Measurements from ENCODE around the gene MSX2.

MSX2 gene

DNA sequence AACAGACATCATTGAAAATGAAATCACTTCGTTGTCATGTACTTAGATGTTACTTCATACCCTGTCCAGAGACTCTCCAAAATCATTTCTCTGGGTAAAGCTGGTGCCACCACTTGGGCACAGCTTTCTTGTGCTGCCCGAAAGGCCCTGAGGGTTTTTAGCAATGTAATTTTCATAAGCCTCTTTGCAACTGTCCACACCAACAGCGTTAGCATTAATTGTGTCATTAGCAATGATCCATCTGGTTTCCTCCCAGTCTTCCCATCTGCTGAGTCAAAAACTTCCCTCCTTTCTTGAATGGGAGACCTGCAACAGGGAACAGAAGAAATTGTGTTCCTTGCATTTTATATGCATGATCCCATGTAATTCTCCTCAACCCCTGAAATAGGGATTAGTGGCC, 8.6 kb upstream of the MSX2 start:
- H3K27ac ChIP-seq (ENCODE audit: low read depth, low read length, poor library complexity, severe bottlenecking): no peak overlapping the region
- H3K4me1 ChIP-seq (ENCODE audit: insufficient read depth, low read length, severe bottlenecking): no peaks in the 10 kb centered on the region
- H3K4me3 ChIP-seq (ENCODE audit: low read depth, low read length, poor library complexity, severe bottlenecking): no peak overlapping the region
- H4K20me1 ChIP-seq (ENCODE audit: insufficient read depth, low read length): no peaks in the 10 kb centered on the region
- H3F3A ChIP-seq (ENCODE audit: insufficient read depth, low read length): no peaks in the 10 kb centered on the region
- H3K27me3 ChIP-seq (ENCODE audit: insufficient read depth, low read length): no peaks in the 10 kb centered on the region
- TF ChIP-seq, protein P1, sequence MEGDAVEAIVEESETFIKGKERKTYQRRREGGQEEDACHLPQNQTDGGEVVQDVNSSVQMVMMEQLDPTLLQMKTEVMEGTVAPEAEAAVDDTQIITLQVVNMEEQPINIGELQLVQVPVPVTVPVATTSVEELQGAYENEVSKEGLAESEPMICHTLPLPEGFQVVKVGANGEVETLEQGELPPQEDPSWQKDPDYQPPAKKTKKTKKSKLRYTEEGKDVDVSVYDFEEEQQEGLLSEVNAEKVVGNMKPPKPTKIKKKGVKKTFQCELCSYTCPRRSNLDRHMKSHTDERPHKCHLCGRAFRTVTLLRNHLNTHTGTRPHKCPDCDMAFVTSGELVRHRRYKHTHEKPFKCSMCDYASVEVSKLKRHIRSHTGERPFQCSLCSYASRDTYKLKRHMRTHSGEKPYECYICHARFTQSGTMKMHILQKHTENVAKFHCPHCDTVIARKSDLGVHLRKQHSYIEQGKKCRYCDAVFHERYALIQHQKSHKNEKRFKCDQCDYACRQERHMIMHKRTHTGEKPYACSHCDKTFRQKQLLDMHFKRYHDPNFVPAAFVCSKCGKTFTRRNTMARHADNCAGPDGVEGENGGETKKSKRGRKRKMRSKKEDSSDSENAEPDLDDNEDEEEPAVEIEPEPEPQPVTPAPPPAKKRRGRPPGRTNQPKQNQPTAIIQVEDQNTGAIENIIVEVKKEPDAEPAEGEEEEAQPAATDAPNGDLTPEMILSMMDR (IDR thresholded peaks at IDR 0.05; ENCODE audit: low read length): no peak
- TF ChIP-seq EZH2 (IDR thresholded peaks at IDR 0.05; ENCODE audit: borderline replicate concordance, low read length): no peak
- no peak overlapping the region for H3K4me2 ChIP-seq (ENCODE audit: low read length)
- H3K9ac ChIP-seq (ENCODE audit: low read length): no peak overlapping the region
- H2AFZ ChIP-seq (ENCODE audit: low read length): no peak overlapping the region
- H3K9me2 ChIP-seq (ENCODE audit: low read depth, low read length): no peaks in the 10 kb centered on the region
- no peaks in the 10 kb centered on the region for H3K79me2 ChIP-seq (ENCODE audit: insufficient read depth, low read length)
- H3K9me3 ChIP-seq (ENCODE audit: low read length): no peaks in the 10 kb centered on the region
- H3K36me3 ChIP-seq (ENCODE audit: insufficient read depth, low read length): no peaks in the 10 kb centered on the region

DNA sequence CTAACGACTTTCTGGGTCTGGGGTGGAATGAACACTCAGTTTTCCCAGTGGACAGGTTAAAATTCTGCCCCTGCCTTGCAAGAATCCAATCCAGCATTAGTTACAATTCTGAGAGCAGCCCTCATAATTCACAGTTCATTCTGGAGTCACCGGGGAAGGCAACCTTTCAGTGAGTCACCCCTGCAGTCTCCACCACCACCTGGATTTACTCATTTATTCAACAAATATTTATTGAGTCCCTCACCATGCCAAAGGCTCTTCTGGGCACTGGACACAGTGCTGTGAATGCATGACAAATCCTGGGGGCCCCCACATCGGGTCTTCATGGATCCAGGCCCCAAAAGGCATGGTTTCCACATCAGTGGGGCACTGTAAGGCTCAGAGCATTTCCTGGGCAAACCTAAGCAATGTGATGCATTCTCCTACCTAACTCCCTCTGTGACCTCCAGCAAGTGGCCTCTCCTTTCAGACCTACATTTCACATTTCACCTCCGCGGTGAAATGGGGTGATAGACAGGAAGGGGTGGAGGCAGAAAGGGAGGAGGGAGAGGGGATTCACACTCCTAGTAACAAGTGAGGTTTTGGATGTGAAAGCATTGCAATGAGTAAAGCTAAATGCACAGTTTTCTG, 6.4 kb upstream of the MSX2 start:
- H3K36me3 ChIP-seq (ENCODE audit: insufficient read depth, low read length): no peaks in the 10 kb centered on the region
- TF ChIP-seq, protein P1 (IDR thresholded peaks at IDR 0.05; ENCODE audit: low read length): no peak
- no peak for TF ChIP-seq EZH2 (IDR thresholded peaks at IDR 0.05; ENCODE audit: borderline replicate concordance, low read length)
- H3K4me1 ChIP-seq (ENCODE audit: insufficient read depth, low read length, severe bottlenecking): no peaks in the 10 kb centered on the region
- no peaks in the 10 kb centered on the region for H4K20me1 ChIP-seq (ENCODE audit: insufficient read depth, low read length)
- no peaks in the 10 kb centered on the region for H3K27me3 ChIP-seq (ENCODE audit: insufficient read depth, low read length)
- no peaks in the 10 kb centered on the region for H3K9me3 ChIP-seq (ENCODE audit: low read length)
- no peak overlapping the region for H3K4me3 ChIP-seq (ENCODE audit: low read depth, low read length, poor library complexity, severe bottlenecking)
- no peak overlapping the region for H2AFZ ChIP-seq (ENCODE audit: low read length)
- no peak overlapping the region for H3K9ac ChIP-seq (ENCODE audit: low read length)
- no peaks in the 10 kb centered on the region for H3K9me2 ChIP-seq (ENCODE audit: low read depth, low read length)
- no peak overlapping the region for H3K4me2 ChIP-seq (ENCODE audit: low read length)
- no peaks in the 10 kb centered on the region for H3K79me2 ChIP-seq (ENCODE audit: insufficient read depth, low read length)
- H3F3A ChIP-seq (ENCODE audit: insufficient read depth, low read length): no peaks in the 10 kb centered on the region
- H3K27ac ChIP-seq (ENCODE audit: low read depth, low read length, poor library complexity, severe bottlenecking): no peak overlapping the region

DNA sequence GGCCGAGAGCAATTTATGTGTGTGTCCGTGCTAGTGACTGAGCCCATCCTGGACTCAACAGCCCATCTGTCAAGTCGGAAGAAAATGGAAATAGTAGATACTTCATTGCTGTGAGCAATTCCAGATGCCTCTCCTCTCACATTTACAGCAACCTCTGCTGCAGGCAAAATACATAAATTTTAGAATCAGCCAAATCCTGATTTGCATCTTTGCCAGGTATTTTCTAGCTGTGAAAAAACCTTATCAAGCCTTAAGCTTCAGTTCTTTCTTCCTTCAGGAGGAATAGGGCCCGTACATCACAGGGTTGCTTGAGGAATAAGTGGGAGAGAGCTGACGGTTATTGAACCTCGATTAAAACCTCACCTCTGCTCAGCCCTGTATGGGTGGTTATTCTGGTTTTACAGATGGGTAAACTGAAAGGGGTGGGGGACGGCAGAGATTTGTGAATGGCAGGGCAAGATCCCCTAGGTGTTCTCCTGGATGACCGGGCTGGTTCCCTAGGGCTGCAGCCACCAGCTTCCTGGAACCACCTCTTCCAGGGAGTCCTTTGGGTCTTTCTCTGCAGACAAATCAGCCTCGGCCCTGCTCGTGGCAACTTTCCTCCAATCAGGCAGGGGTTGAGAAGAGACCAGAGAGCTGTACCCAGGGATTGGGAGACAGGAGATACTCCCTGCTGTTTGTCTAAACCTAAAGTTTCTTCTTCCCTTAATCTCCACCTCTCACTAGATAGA, 5.3 kb upstream of the MSX2 start:
- Histone ChIP-seq H2AFZ (ENCODE audit: low read length) (no peak overlapping the region), H3K4me3 (ENCODE audit: low read depth, low read length, poor library complexity, severe bottlenecking) (no peak overlapping the region), H3K27ac (ENCODE audit: low read depth, low read length, poor library complexity, severe bottlenecking) (no peak overlapping the region), H3K36me3 (ENCODE audit: insufficient read depth, low read length) (no peaks in the 10 kb centered on the region), H3K9me2 (ENCODE audit: low read depth, low read length) (no peaks in the 10 kb centered on the region), H3K4me1 (ENCODE audit: insufficient read depth, low read length, severe bottlenecking) (no peaks in the 10 kb centered on the region), H3K27me3 (ENCODE audit: insufficient read depth, low read length) (no peaks in the 10 kb centered on the region), H3K4me2 (ENCODE audit: low read length) (no peak overlapping the region), H3K79me2 (ENCODE audit: insufficient read depth, low read length) (no peaks in the 10 kb centered on the region), H3K9me3 (ENCODE audit: low read length) (no peaks in the 10 kb centered on the region), H3K9ac (ENCODE audit: low read length) (no peak overlapping the region), H3F3A (ENCODE audit: insufficient read depth, low read length) (no peaks in the 10 kb centered on the region), H4K20me1 (ENCODE audit: insufficient read depth, low read length) (no peaks in the 10 kb centered on the region)
- TF ChIP-seq EZH2 (IDR thresholded peaks at IDR 0.05; ENCODE audit: borderline replicate concordance, low read length): no peak
- TF ChIP-seq, protein P1 (IDR thresholded peaks at IDR 0.05; ENCODE audit: low read length): no peak

Measured in OCI-LY1 (cell line).